GM19455 (cell line): ENCODE measurements around the gene RTL3.
"Not testable (repeated sequence)": the region's sequence is repeated elsewhere in the genome, so short reads cannot be mapped to it uniquely, and the experiment has no call there.

Source experiments
- ATAC-seq: cut with Tn5 transposase; IDR thresholded peaks from one replicate; pipeline ENCODE4 v1.9.1; 2021; ENCODE audit not compliant: unreplicated experiment

RTL3 gene

GRCh38 chrX:78658845-78659744 is at the start of gene RTL3:
TSS of gene RTL3 (minus strand) at chrX:78659328. CDS start at chrX:78658420, 908 bp downstream.
- no peak for ATAC-seq

GRCh38 chrX:78708816-78709215 is 49.7 kb upstream of the RTL3 start:
- ATAC-seq = no peak

GRCh38 chrX:78708262-78708661 is 49.1 kb upstream of the RTL3 start:
- ATAC-seq = no peak

GRCh38 chrX:78706071-78706470 is 46.9 kb upstream of the RTL3 start:
- ATAC-seq = no peak

GRCh38 chrX:78693536-78693935 is 34.4 kb upstream of the RTL3 start:
- ATAC-seq = no peak

GRCh38 chrX:78693012-78693411 is 33.9 kb upstream of the RTL3 start:
- ATAC-seq = no peak

- peak; percentile 87 for ATAC-seq
Observed at GRCh38 chrX:78687586-78687985, 28.5 kb upstream of the RTL3 start.

- ATAC-seq = no peak
Observed at GRCh38 chrX:78673246-78673645, 14.1 kb upstream of the RTL3 start.

GRCh38 chrX:78665342-78665741 is 6.2 kb upstream of the RTL3 start:
- ATAC-seq = no peak

- ATAC-seq = no peak
Observed at GRCh38 chrX:78661836-78662235, 2.7 kb upstream of the RTL3 start.

- no peak for ATAC-seq
Observed at GRCh38 chrX:78659955-78660354, 827 bp upstream of the RTL3 start.

- ATAC-seq = no peak
Observed at GRCh38 chrX:78658414-78658813, 714 bp downstream of the RTL3 start.

- ATAC-seq = no peak
Observed at GRCh38 chrX:78655642-78656041, 3.5 kb downstream of the RTL3 start.

- no peak for ATAC-seq
Observed at GRCh38 chrX:78653118-78653822, 5.9 kb downstream of the RTL3 start.

GRCh38 chrX:78650906-78651437 is 8.2 kb downstream of the RTL3 start:
- ATAC-seq = peak; percentile 84

- no peak for ATAC-seq
Observed at GRCh38 chrX:78643874-78644273, 15.3 kb downstream of the RTL3 start.

GRCh38 chrX:78643096-78643495 is 16.0 kb downstream of the RTL3 start:
- no peak for ATAC-seq

- ATAC-seq = not testable (repeated sequence)
Observed at GRCh38 chrX:78636096-78636495, 23.0 kb downstream of the RTL3 start.

- ATAC-seq = no peak
Observed at GRCh38 chrX:78624962-78625909, 33.9 kb downstream of the RTL3 start.

GRCh38 chrX:78624426-78624825 is 34.7 kb downstream of the RTL3 start:
- no peak for ATAC-seq

- no peak for ATAC-seq
Observed at GRCh38 chrX:78622831-78623230, 36.3 kb downstream of the RTL3 start.
